Esophagus (tissue), 2 donors: ENCODE data around the gene MAP2K3. TPM values are rescaled to one million over a fixed set of nuclear protein-coding genes. Genes with fewer than 3 reads are reported as not detected.
"Not testable (repeated sequence)": the region's sequence is repeated elsewhere in the genome, so short reads cannot be mapped to it uniquely, and the experiment has no call there.

Source experiments
- H3K27ac ChIP-seq, 2 donors: one replicate each; pipeline ENCODE4 v1.5.1; 2013; ENCODE audit warnings: low read depth in 2 of 2, mild to moderate bottlenecking in 2 of 2, inconsistent platforms in 1 of 2, low read length in 1 of 2, moderate library complexity in 1 of 2
- H3K27me3 ChIP-seq, 2 donors: one replicate each; pipeline ENCODE4 v1.6.1; 2013; ENCODE audit warnings: low read length in 2 of 2, control low read depth in 1 of 2, mild to moderate bottlenecking in 1 of 2; ENCODE audit not compliant: insufficient read depth in 2 of 2, control insufficient read depth in 1 of 2
- H3K36me3 ChIP-seq, 2 donors: one replicate each; pipeline ENCODE4 v1.6.1; 2013; ENCODE audit warnings: low read length in 1 of 2; ENCODE audit not compliant: control insufficient read depth in 2 of 2, insufficient read depth in 2 of 2
- H3K4me1 ChIP-seq, 2 donors: one replicate each; pipeline ENCODE4 v1.6.1; 2013; ENCODE audit warnings: low read length in 1 of 2; ENCODE audit not compliant: control insufficient read depth in 2 of 2, insufficient read depth in 2 of 2
- H3K4me3 ChIP-seq, 2 donors: one replicate each; pipeline ENCODE4 v1.5.1; 2013; ENCODE audit warnings: low read length in 2 of 2, mild to moderate bottlenecking in 2 of 2, low read depth in 1 of 2, moderate library complexity in 1 of 2
- H3K9me3 ChIP-seq, 2 donors: one replicate each; pipeline ENCODE4 v1.6.1; 2013; ENCODE audit warnings: mild to moderate bottlenecking in 2 of 2, low read depth in 1 of 2, low read length in 1 of 2, moderate library complexity in 1 of 2; ENCODE audit not compliant: control insufficient read depth in 2 of 2, insufficient read depth in 1 of 2
- WGBS, 2 donors: extraction: QIAGEN DNeasy Blood & Tissue Kit; methylation state at CpG; one replicate each; pipeline ENCODE4 v1.1.7; 2013; 5-methylcytosine and 5-hydroxymethylcytosine counted together
- polyA plus RNA-seq, 2 donors: library from polyadenylated mRNA; stranded (reverse); fragments of 200-250 nt; gene quantifications; one replicate each; pipeline ENCODE4 v1.2.3, GENCODE V29; 2013
- donor health status: healthy with polysubstance abuse.
- donor health status: Bipolar disorder and iron deficiency.

Gene MAP2K3
- polyA plus RNA-seq, 2 donors: 35.5 to 39.8 TPM

DNA sequence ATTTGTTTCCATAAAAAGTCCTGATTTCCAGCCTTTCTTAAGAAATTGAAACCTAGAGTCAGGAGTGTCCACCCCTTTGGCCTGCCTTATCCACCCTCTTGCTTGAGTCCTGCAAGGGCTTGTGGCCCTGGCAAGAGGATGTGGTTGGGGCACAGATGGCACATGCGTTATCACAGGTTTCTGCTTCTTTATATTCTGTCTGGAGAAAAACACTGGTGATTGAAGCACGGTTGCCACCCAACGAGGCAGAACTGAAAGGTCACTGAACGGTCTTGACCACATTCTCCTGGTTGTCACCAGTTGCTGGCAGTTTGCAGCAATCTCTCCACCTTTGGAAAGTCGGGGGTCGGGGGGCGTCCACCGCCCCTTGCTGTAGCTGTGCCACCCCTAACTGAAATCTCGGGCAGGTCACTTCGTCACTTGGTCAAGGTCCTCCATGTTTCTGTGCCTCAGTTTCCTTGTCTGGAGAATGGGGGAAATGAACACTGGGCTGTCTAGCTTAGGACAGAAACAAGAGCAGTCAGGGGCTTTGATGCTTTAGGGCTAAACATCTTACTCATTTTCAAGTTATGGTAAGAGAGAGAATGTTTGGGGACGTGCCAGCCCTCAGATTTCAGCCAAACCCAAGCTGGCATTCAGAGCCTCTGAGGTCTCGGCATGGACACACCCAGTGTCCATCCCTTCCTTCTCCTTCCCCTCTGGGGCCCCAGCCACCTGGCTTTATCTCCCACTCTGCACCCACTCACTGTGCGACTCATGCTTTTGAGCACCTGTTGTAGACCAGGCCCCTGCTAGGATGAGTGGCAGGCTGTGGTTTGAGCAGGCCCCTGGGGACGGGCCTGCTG lies 63.8 kb downstream of the MAP2K3 start:
- not testable (repeated sequence) for H3K27ac ChIP-seq, H3K4me3 ChIP-seq
- WGBS, 2 donors: 74 to 76% methylated on average over 9 to 10 of the region's 14 CpGs

DNA sequence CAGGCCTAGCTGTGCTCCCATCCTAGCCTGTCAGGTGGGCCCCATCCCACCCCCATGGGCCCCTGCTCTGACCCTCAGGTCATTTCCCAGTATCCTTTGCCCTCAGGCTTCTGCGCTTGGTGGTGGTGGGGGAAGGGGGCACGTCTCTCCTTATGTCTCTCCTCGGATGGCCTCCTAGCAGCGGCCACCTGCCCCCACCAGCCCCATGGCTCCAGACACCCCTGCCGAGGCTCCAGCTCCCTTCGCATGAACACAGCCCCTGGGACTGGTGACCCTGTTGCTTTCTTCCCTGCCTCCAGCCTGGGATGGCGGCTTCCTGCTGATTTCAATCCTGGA lies 64.4 kb downstream of the MAP2K3 start:
- 77 to 79% methylated on average over 4 to 5 of the region's 7 CpGs for WGBS, 2 donors
- H3K9me3 ChIP-seq, H3K4me1 ChIP-seq, H3K27me3 ChIP-seq, H3K27ac ChIP-seq, H3K4me3 ChIP-seq, H3K36me3 ChIP-seq: not testable (repeated sequence)

More for the DNA sequence above, 63.8 kb downstream of the MAP2K3 start:
- not testable (repeated sequence) for H3K27me3 ChIP-seq, H3K9me3 ChIP-seq, H3K36me3 ChIP-seq, H3K4me1 ChIP-seq

DNA sequence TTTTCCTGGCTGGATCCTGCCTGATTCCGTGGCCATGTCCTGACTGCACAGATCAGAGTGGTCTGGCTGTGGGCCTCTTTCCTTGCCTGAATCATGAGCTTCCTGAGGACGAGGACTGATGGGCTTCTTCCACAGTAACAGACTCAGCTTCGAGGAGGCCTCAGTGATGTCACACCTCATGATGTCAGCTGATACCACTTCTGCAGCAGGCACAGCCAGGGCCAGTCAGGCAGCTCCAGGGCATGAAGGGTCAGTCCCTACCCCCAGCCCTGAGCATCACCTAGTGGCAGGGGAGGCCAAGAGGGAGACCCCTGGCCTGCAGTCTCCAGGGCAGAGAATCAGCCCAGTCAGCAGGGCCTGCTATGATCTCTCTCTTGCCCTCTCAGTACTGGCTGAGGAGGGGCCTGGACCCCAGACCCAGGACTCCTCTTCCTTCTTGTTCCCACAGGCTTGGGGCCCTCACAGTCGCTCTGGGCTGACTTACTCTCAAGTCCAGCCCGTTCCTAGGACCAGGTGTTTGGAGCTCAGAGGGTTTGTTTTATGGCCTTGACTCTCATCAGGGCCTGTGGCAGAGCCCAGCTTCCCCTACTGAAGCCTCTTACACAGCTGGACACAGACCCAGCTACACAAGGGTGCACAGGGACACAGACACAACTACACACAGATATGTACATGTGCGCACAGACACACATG lies 65.0 kb downstream of the MAP2K3 start:
- not testable (repeated sequence) for H3K9me3 ChIP-seq, H3K4me3 ChIP-seq, H3K4me1 ChIP-seq, H3K27ac ChIP-seq, H3K27me3 ChIP-seq, H3K36me3 ChIP-seq
- 72 to 77% methylated on average over 5 of the region's 6 CpGs for WGBS, 2 donors

DNA sequence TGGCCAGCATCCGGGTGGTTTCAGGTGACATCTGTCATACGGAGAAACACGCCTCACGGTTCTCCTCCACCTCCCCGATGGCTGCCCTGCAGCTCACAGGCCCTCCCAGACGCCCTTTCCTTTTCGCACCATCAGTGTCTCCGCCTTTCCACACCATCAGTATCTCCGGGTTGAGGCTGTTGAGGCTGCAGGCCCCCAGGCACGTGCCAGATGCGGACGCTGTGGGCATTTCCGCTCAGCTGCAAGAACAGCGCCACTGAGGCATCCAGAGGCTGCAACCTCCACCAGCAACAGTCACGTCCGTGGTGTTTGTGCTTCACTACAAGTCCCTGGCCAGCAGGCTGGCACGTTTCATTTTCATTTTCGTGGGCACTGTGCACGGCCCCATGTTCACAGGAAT lies 66.0 kb downstream of the MAP2K3 start:
- not testable (repeated sequence) for H3K27me3 ChIP-seq, H3K27ac ChIP-seq, H3K9me3 ChIP-seq, H3K36me3 ChIP-seq, H3K4me1 ChIP-seq, H3K4me3 ChIP-seq
- 81 to 86% methylated on average over 16 to 19 of the region's 19 CpGs for WGBS, 2 donors

DNA sequence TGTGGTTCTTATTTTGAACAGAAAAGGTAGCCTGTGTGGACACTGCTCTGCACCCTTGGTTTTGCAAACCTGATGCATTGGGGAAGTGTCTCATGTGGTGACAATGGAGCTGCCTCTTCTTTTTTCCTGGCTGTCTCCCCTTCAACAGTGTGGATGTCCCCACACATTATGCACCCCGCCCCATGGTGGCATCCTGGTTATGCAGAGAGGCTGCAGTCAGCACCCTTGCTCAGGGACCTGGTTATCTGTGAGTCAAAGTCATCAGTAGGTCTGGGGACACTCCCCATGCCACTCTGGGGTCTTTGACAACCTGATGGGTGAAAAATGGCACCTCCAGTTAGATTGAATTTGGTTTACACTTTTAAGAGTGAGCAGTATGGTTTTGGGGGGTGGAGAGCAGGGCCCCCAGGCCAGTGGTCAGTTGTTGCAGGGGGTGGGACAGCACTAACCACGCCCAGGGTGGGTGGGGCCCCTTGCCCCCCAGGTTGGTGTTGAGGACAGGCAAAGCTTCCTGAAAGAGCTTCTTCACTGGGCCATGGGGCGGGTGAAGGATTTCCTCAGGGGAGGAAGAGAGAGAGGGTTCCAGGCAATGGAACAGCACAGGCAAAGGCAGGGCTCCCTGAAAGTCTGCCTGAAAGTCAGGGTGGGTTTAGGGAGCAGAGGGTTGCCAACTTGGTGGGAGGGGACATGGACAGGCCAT lies 67.0 kb downstream of the MAP2K3 start:
- Histone ChIP-seq H3K4me1 (peaks cover 0 to 2% of the 10 kb centered on the region in 2 donors), H3K36me3 (no peaks in the 10 kb centered on the region), H3K9me3 (no peaks in the 10 kb centered on the region), H3K4me3 (no peak overlapping the region), H3K27me3 (no peaks in the 10 kb centered on the region), H3K27ac (no peak overlapping the region)
- WGBS, 2 donors: 71 to 74% methylated on average over 3 of the region's 3 CpGs

DNA sequence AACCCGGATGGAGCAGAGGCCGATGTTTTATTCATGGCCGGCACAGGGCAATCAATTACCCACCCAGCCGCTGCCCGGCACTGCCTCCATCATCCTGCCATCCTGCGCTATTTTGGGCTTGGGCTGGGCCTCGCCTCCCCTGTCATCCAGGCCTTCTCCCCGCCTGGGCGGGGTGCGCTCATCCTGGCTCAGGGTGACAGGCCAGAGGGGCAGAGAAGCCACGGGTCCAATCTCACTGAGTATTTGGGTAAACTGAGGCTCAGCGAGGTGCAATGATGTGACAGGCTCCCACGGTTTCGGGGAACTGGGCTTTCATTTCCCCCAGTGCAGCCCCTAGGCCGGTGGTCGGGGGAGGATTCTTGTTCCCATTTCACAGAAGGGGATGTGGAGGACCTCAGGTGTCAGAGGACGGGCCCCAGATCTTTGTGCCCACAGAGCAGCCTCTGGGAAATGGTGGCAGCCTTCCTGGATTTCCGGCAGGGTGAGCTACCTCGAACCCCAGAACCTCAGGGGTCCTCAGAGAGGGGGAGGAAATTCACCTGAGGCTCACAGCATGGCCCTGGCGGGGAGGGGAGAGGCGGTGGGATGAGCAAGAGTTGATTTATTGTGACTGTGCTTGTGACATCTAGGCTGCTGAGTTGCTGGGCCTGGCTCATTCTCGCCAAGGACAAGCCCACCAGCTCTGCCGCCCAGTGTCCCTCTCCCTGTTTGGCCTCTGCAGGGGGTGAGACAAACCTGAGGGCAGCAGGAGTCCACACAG lies 67.9 kb downstream of the MAP2K3 start:
- H3K4me3 ChIP-seq: no peak overlapping the region
- peaks cover 0 to 2% of the 10 kb centered on the region in 2 donors for H3K4me1 ChIP-seq
- H3K9me3 ChIP-seq: no peaks in the 10 kb centered on the region
- no peak overlapping the region for H3K27ac ChIP-seq
- H3K27me3 ChIP-seq: no peaks in the 10 kb centered on the region
- H3K36me3 ChIP-seq: no peaks in the 10 kb centered on the region
- WGBS, 2 donors: 87 to 89% methylated on average over 22 to 23 of the region's 23 CpGs

DNA sequence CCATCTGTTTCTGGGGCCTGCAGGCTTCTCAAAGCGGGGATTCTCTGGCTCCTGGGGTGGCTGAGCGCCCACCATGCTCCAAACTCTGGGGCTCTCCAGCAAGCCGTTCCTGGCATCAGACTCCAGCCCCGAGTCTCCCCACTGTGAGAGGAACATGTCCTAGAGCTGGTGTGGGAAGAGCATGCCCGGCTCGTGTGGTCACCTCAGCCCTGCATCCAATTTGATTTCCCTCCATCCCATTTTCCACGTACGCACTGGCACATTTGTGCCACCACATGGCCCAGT lies 68.4 kb downstream of the MAP2K3 start:
- H3K9me3 ChIP-seq: no peaks in the 10 kb centered on the region
- H3K4me1 ChIP-seq: peaks cover 0 to 2% of the 10 kb centered on the region in 2 donors
- H3K27me3 ChIP-seq: no peaks in the 10 kb centered on the region
- whole genome bisulfite sequencing, 2 donors: 87 to 90% methylated on average over 8 of the region's 8 CpGs
- no peaks in the 10 kb centered on the region for H3K36me3 ChIP-seq
- no peak overlapping the region for H3K27ac ChIP-seq
- H3K4me3 ChIP-seq: no peak overlapping the region

DNA sequence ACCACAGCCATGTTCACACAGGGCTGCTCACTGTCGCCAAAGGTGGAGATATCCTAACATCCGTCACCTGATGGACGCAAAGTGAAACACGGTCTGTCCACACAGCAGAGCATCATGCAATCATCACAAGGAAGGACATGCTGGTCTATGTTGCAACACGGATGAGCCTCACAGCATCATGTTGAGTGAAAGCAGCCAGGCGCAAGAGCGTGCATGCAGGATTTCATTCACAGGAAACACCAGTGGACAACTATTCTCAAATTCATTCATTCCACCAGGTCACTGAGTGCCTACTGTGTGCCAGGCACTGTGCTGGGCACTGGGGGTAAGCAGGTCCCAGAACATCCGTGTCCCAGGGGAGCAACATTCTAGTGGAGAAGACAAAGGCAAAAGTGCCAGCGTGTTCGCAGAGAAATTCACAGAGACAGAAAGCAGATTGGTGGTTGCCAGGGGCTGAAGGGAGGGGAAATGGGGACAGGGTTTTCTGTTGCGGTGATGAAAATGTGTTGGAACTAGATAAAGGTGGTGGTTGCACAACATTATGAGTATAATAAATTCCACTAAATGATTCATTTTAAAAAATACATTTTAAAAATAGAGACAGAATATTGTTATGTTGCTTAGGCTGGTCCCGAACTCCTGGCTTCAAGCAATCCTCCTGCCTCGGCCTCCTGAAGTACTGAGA lies 69.0 kb downstream of the MAP2K3 start:
- peaks cover 0 to 2% of the 10 kb centered on the region in 2 donors for H3K4me1 ChIP-seq
- H3K9me3 ChIP-seq: no peaks in the 10 kb centered on the region
- no peaks in the 10 kb centered on the region for H3K27me3 ChIP-seq
- no peak overlapping the region for H3K4me3 ChIP-seq
- 73 to 74% methylated on average over 13 of the region's 13 CpGs for WGBS, 2 donors
- H3K36me3 ChIP-seq: no peaks in the 10 kb centered on the region
- no peak overlapping the region for H3K27ac ChIP-seq

DNA sequence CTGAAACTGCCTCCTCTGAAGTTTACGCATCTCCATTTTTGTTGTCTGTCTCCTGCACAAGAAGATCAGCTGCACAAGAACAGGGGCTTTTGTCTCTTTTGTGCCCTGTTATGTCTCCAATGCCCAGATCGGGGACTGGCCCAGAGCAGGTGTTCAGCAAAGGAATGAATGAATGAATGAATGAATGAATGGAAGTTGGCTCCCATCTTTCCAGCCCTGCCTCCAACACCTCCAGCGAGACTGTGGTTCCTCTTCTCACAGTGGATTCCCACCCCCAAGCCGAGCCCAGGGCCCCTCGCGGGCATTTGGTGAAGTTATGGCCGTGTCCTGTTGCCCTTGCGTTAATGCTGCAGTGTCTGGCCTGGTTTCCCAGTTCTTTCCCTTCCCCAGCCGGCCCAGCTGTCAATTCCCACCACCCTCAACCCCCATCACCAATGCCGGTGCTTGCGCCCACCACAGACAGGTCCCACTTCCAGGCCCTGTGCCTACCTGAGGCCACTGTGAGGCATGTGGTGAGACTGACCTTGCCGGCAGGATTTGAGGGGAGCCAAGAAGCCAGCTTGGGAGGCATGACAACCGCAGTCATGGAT lies 70.4 kb downstream of the MAP2K3 start:
- no peak overlapping the region for H3K27ac ChIP-seq
- WGBS, 2 donors: 89 to 90% methylated on average over 13 of the region's 13 CpGs
- H3K9me3 ChIP-seq: no peaks in the 10 kb centered on the region
- H3K27me3 ChIP-seq: no peaks in the 10 kb centered on the region
- peaks cover 2 to 3% of the 10 kb centered on the region in 2 donors for H3K4me1 ChIP-seq
- H3K4me3 ChIP-seq: no peak overlapping the region
- H3K36me3 ChIP-seq: no peaks in the 10 kb centered on the region
